Fibroblast of villous mesenchyme (primary cell): Measurements from ENCODE around the gene WDR86. TPM values are rescaled to one million over a fixed set of nuclear protein-coding genes. Genes with fewer than 3 reads are reported as not detected.

Source experiments
- DNase-seq: peaks from one replicate; pipeline ENCODE4 v3.0.0-alpha.2; 2010; ENCODE audit warnings: low read depth
- H3K4me3 ChIP-seq: 2 replicates; pipeline ENCODE4 v1.5.1; 2011; ENCODE audit warnings: low read depth, mild to moderate bottlenecking, low read length
- CTCF ChIP-seq: IDR thresholded peaks from 2 replicates; pipeline ENCODE4 v1.5.1; 2012; ENCODE audit warnings: low read depth, mild to moderate bottlenecking, low read length; ENCODE audit not compliant: insufficient read depth
- total RNA-seq: library from RNA; depleted of rRNA; stranded (reverse); fragments of >200 nt; gene quantifications from 2 replicates; pipeline ENCODE4 v1.2.3, GENCODE V29; 2012

Gene WDR86
- total RNA-seq, 1 donor: 1.3 TPM

GRCh38 chr7:151423226-151423625 is 13.4 kb upstream of the WDR86 start:
- TF ChIP-seq CTCF: no peak
- no peak overlapping the region for H3K4me3 ChIP-seq
- DNase-seq: no peak

- H3K4me3 ChIP-seq: no peak overlapping the region
- DNase-seq: no peak
- TF ChIP-seq CTCF: no peak
Observed at GRCh38 chr7:151422212-151422611, 12.4 kb upstream of the WDR86 start.

GRCh38 chr7:151420144-151420543 is 10.3 kb upstream of the WDR86 start:
- TF ChIP-seq CTCF: no peak
- no peak overlapping the region for H3K4me3 ChIP-seq
- no peak for DNase-seq

GRCh38 chr7:151416941-151417315 is 7.1 kb upstream of the WDR86 start:
- no peak overlapping the region for H3K4me3 ChIP-seq
- peak; percentile 96 for DNase-seq
- no peak for TF ChIP-seq CTCF

- H3K4me3 ChIP-seq: no peak overlapping the region
- TF ChIP-seq CTCF: no peak
- DNase-seq: no peak
Observed at GRCh38 chr7:151416112-151416940, 6.5 kb upstream of the WDR86 start.

GRCh38 chr7:151415375-151416105 is 5.7 kb upstream of the WDR86 start:
- no peak overlapping the region for H3K4me3 ChIP-seq
- no peak for TF ChIP-seq CTCF
- DNase-seq: peak; percentile 98

GRCh38 chr7:151413241-151413640 is 3.4 kb upstream of the WDR86 start:
- TF ChIP-seq CTCF: no peak
- no peak overlapping the region for H3K4me3 ChIP-seq
- no peak for DNase-seq
